Vagina (tissue), 2 donors: ENCODE results near the gene SYNDIG1. TPM values are rescaled to one million over a fixed set of nuclear protein-coding genes. Genes with fewer than 3 reads are reported as not detected.

Experiments used
- DNase-seq, 2 donors: peaks; one replicate each; pipeline ENCODE4 v3.0.0-alpha.2; 2017; ENCODE audit errors: extremely low spot score in 2 of 2
- H3K27ac ChIP-seq: fragments of 200-600 bp; sonication (generic); one replicate; pipeline ENCODE4 v1.5.1; 2019
- H3K27me3 ChIP-seq: fragments of 200-600 bp; sonication (generic); one replicate; pipeline ENCODE4 v1.5.1; 2019
- H3K36me3 ChIP-seq, 2 donors: fragments of 200-600 bp; sonication (generic); one replicate each; pipeline ENCODE4 v1.5.1; 2017 to 2019
- H3K4me1 ChIP-seq: fragments of 200-600 bp; sonication (generic); one replicate; pipeline ENCODE4 v1.5.1; 2019
- H3K4me3 ChIP-seq, 2 donors: fragments of 200-600 bp; sonication (generic); 1 replicate in 1 of 2; 2 replicates in 1 of 2; pipeline ENCODE4 v1.5.1; 2016 to 2019
- H3K9me3 ChIP-seq: fragments of 200-600 bp; sonication (generic); one replicate; pipeline ENCODE4 v1.5.1; 2019
- POLR2A ChIP-seq, 2 donors: fragments of 450-650 bp; IDR thresholded peaks; one replicate each; pipeline ENCODE4 v1.6.1; 2017; ENCODE audit warnings: antibody characterized with exemption in 2 of 2, mild to moderate bottlenecking in 2 of 2, moderate library complexity in 2 of 2
- POLR2AphosphoS5 ChIP-seq, 2 donors: sonication (generic); formaldehyde crosslinking; IDR thresholded peaks; one replicate each; pipeline ENCODE4 v1.9.0; 2017; ENCODE audit warnings: antibody characterized with exemption in 2 of 2, mild to moderate bottlenecking in 2 of 2, low read depth in 1 of 2; ENCODE audit not compliant: insufficient read depth in 1 of 2
- intact Hi-C: fragments of 100-400 bp; cut with DNase I; formaldehyde crosslinking; loops from one replicate; pipeline ENCODE4 v1.15.1; 2023
- total RNA-seq: library from RNA; depleted of rRNA; stranded (reverse); fragments of >200 nt; gene quantifications from one replicate; pipeline ENCODE4 v1.2.3, GENCODE V29; 2016
- TF ChIP-seq, protein P1 (sequence below), 3 experiments: fragments of 450-650 bp in 2 of 3; fragments of 200-600 bp in 1 of 3; sonication (generic) in 1 of 3; IDR thresholded peaks; one replicate each; pipeline ENCODE4 v1.5.1; 2017 to 2019; ENCODE audit warnings: antibody characterized with exemption in 3 of 3, mild to moderate bottlenecking in 2 of 3, moderate library complexity in 2 of 3

The SYNDIG1 gene
- total RNA-seq, 1 donor from 2014 or later: 3.2 TPM

DNA sequence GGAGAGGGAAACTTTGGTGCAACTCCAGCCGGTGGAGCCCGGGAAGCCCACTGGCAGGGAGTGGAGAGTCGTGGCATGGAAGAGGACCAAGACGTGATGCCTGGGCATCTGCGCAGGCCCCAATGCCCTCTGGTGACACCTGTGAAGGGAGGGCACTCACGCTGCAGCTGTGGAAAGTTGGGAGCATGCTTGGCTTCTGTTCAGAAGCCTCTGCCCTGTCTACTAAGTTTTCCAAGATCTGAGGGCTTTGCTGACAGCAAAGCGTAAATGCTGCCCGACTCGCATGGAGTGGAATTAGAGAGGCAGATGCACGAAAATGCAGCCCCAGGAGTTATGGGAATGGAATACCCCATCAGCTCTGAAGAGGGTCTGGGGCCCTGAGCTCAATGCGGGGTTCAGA, 75.7 kb downstream of the SYNDIG1 start:
- TF ChIP-seq, protein P1, sequence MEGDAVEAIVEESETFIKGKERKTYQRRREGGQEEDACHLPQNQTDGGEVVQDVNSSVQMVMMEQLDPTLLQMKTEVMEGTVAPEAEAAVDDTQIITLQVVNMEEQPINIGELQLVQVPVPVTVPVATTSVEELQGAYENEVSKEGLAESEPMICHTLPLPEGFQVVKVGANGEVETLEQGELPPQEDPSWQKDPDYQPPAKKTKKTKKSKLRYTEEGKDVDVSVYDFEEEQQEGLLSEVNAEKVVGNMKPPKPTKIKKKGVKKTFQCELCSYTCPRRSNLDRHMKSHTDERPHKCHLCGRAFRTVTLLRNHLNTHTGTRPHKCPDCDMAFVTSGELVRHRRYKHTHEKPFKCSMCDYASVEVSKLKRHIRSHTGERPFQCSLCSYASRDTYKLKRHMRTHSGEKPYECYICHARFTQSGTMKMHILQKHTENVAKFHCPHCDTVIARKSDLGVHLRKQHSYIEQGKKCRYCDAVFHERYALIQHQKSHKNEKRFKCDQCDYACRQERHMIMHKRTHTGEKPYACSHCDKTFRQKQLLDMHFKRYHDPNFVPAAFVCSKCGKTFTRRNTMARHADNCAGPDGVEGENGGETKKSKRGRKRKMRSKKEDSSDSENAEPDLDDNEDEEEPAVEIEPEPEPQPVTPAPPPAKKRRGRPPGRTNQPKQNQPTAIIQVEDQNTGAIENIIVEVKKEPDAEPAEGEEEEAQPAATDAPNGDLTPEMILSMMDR (IDR thresholded peaks at IDR 0.05): no peak
- TF ChIP-seq POLR2AphosphoS5 (IDR thresholded peaks at IDR 0.05; ENCODE audit: insufficient read depth in 1 of 2, low read depth in 1 of 2) (no peak), POLR2A (IDR thresholded peaks at IDR 0.05) (no peak)
- intact Hi-C loops: no loop called here

DNA sequence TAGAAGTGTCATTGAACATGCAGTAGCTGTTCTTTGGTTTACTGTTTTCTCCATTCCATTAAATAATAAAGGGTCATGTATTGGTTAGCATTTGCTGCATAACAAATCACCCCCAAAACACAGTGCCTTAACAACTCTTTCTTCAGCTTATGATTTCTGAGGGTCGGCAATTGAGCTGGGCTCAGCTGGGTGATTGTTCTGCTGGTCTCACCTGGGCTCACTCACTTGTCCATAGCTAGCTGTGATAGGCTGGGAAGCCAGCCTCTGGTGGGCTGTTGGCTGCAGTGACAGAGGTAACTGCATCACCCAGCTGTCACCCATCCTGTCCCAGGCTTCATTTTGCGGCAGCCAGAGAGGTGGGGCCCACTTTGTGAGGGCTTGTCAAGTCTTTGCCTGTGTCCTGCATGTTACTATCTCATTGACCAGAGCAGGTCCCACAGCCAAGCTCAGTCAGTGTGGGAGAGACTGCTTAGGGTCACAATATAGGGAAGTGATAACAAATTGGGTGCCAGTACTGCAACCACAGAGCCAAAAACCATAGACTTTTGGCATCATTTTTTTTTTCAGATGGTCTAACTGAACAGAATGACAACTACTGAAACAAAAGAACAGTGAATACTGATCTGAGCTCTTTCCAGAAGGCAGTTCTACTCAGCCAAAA, 76.9 kb downstream of the SYNDIG1 start:
- Histone ChIP-seq H3K27ac (no peak overlapping the region), H3K27me3 (no peaks in the 10 kb centered on the region), H3K4me1 (no peaks in the 10 kb centered on the region), H3K36me3 (no peaks in the 10 kb centered on the region), H3K4me3 (no peak overlapping the region), H3K9me3 (no peaks in the 10 kb centered on the region)
- no peak for DNase-seq
- TF ChIP-seq, protein P1 (IDR thresholded peaks at IDR 0.05): no peak
- no peak for TF ChIP-seq POLR2AphosphoS5 (IDR thresholded peaks at IDR 0.05; ENCODE audit: insufficient read depth in 1 of 2, low read depth in 1 of 2)
- TF ChIP-seq POLR2A (IDR thresholded peaks at IDR 0.05): no peak
- intact Hi-C loops: no loop called here

More for the DNA sequence above, 75.7 kb downstream of the SYNDIG1 start:
- H3K27ac ChIP-seq: no peak overlapping the region
- DNase-seq: no peak
- no peaks in the 10 kb centered on the region for H3K4me1 ChIP-seq
- no peaks in the 10 kb centered on the region for H3K9me3 ChIP-seq
- no peaks in the 10 kb centered on the region for H3K27me3 ChIP-seq
- H3K36me3 ChIP-seq: no peaks in the 10 kb centered on the region
- H3K4me3 ChIP-seq: no peak overlapping the region

DNA sequence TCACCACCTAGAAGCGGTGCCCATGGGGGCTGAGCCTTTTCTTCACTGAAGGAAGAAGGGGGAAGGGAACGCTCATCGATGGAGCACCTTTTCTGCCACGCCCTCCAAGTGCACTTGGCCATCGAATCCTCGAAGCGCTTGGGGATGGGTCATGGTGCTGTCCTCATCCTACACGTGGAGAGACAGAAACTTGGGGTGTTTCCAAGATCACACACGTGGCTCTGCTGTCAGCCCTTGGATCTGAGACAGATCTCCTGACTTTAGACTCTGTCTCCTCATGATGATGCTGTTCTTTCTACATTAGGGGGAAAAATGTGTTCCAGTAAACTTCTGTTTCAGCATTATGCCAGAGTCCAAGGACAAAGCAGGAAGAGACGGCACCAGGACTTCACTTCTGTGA, 78.5 kb downstream of the SYNDIG1 start:
- no peaks in the 10 kb centered on the region for H3K9me3 ChIP-seq
- H3K4me1 ChIP-seq: no peaks in the 10 kb centered on the region
- no peaks in the 10 kb centered on the region for H3K36me3 ChIP-seq
- intact Hi-C loops: no loop called here
- no peaks in the 10 kb centered on the region for H3K27me3 ChIP-seq
- no peak overlapping the region for H3K27ac ChIP-seq
- H3K4me3 ChIP-seq: no peak overlapping the region
- TF ChIP-seq POLR2A (IDR thresholded peaks at IDR 0.05) (no peak), POLR2AphosphoS5 (IDR thresholded peaks at IDR 0.05; ENCODE audit: insufficient read depth in 1 of 2, low read depth in 1 of 2) (no peak)
- TF ChIP-seq, protein P1 (IDR thresholded peaks at IDR 0.05): no peak
- DNase-seq: no peak

DNA sequence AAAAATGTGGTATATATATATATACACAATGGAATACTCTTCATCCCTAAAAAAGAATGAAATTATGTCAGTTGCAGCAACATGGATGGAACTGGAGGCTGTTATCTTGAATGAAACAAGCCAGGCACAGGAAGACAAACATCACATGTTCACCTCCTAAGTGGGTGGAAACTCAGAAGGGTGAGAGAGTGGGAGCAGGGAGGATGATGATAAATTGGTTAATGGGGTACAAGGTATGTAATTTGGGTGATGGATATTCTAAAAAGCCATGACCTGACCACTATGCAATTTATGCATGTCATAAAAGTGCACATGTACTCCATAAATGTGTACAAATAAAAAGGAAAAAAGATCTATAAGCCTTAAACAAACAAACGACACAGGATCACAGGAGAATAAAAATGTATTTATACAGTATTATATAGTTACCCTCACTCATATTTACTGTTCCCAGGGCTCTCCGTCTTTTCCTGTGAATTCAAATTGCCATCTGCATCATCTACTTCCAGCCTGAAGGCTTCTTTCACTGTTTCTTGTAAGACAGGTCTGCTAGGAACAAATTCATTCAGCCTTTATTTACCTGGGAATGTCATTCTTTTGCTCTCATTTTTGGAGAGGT, 89.8 kb downstream of the SYNDIG1 start:
- Histone ChIP-seq H3K4me3 (no peak overlapping the region), H3K4me1 (no peaks in the 10 kb centered on the region), H3K27ac (no peak overlapping the region), H3K36me3 (no peaks in the 10 kb centered on the region), H3K9me3 (no peaks in the 10 kb centered on the region), H3K27me3 (no peaks in the 10 kb centered on the region)
- TF ChIP-seq POLR2A (IDR thresholded peaks at IDR 0.05) (no peak), POLR2AphosphoS5 (IDR thresholded peaks at IDR 0.05; ENCODE audit: insufficient read depth in 1 of 2, low read depth in 1 of 2) (no peak)
- no peak for DNase-seq
- intact Hi-C loops: no loop called here

DNA sequence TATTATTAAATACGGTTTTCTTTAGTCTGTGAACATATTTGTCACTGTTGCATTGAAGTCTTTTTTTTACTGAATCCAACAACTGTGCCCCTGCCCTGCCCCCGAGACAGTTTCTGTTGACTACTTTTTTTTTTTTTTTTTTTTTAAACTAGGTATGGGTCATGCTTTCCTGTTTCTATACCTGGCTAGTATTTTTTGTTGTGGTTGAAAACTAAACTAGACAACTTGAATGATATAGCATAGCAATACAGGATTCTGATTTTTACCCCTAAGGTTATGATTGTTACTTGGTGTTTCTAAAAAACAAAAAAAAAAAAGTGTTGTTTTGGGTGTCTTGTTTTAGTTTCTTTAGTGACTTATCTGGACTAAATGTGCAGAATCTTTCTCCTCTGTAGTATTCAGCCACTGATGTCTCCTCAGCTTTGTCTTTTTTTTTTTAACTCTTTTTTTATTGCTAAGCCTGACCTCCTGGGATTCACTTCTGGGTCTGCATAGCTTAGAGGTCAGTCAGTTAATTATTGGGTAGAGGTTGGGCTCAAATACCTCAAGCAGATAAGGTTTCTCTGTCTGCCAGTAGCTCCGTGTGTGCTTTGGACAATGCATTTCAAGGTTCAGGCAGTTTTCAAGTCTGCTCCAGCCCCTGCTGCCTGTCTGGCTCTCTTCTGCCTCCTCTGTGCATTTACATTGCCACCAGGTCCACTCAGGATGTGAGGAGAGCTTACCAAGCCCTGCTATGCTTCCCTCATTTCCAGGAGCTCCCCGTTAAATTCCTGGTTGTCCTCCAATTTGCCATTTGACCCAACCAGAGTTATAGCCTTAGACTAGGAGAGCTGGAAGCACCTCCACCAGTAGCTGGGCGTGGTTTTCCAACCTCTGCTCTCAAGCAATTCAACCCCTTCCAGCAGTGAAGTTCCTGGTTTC, 91.4 kb downstream of the SYNDIG1 start:
- Histone ChIP-seq H3K36me3 (no peaks in the 10 kb centered on the region), H3K27ac (no peak overlapping the region), H3K4me3 (no peak overlapping the region), H3K9me3 (no peaks in the 10 kb centered on the region), H3K4me1 (no peaks in the 10 kb centered on the region), H3K27me3 (no peaks in the 10 kb centered on the region)
- DNase-seq: peak; percentile 70 to 87
- intact Hi-C loops: no loop called here
- TF ChIP-seq, protein P1 (IDR thresholded peaks at IDR 0.05): no peak
- TF ChIP-seq POLR2AphosphoS5 (IDR thresholded peaks at IDR 0.05; ENCODE audit: insufficient read depth in 1 of 2, low read depth in 1 of 2) (no peak), POLR2A (IDR thresholded peaks at IDR 0.05) (no peak)
